ENCODE results near the gene TUFM. TPM values are rescaled to one million over a fixed set of nuclear protein-coding genes. Genes with fewer than 3 reads are reported as not detected.
"Not testable (repeated sequence)": the region's sequence is repeated elsewhere in the genome, so short reads cannot be mapped to it uniquely, and the experiment has no call there.

Gene TUFM
- total RNA-seq = 180 and 199 TPM in 2 replicates

DNA sequence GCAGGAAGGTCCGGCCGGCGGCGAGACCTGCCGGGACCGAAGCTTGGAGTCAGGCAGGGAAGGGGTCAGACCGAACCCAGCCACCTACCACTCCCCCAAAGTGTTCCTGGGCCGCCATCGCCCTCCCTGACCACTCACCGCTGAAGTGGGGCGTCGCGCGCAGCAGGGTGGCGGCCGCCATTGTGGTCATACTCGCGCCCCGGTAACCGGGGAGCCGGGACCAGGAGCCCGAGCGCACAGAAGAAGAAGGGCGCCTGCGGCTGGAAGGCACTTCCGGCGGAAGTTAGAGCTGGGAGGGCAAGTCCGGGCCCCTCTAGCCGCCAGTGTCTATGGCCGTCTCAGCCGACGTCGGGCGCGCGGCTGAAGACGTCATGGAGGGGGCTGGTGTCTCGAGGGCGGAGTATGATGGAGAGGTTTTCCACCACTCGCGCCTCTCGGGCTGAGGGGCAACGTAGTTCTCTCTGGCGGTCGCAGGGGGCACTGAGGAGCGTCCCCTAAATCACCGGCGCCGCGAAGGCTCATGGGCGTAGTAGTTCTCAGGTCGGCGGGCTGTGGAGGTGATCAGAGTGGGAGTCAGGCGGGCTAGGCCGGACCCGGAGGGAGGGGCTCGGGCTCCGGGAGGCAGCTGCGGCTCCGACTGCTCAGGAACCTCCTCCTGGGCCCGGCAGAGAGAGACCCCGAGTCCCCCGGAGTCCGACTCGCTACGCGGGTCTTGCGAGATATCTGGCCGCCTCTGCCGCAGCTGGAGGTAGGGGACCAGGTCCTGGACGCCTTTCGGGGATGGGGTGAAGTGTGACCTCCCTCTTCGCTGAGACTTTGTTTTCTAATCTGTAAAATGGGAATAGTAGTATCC is at the start of gene TUFM:
TUFM (minus strand) TSS at position 269 of the 853 bp plus-strand sequence; CDS start at position 190, 79 bp downstream.
- DNase-seq (ENCODE audit: low read depth, low spot score) = peak; percentile 98

- no peak for DNase-seq (ENCODE audit: low read depth, low spot score)
These were observed 49.5 kb upstream of the TUFM start for GRCh38 chr16:28895609-28896008.

GRCh38 chr16:28893291-28893690 is 47.1 kb upstream of the TUFM start:
- no peak for DNase-seq (ENCODE audit: low read depth, low spot score)

GRCh38 chr16:28891964-28892890 is 46.1 kb upstream of the TUFM start:
- no peak for DNase-seq (ENCODE audit: low read depth, low spot score)

DNA sequence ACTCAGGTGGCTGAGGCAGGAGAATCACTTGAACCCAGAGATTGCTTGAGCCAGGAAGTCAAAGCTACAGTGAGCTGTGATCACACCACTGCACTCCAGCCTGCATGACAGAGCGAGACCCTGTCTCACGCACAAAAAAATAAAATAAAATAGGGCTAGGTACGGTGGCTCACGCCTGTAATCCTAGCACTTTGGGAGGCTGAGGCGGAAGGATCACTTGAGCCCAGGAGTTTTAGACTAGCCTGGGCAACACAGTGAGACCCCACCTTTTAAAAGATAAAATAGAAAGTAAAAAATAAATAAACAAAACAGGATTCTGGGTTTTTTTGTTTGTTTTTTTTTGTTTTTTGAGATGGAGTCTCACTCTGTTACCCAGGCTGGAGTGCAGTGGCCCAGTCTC is 44.2 kb upstream of the TUFM start:
- DNase-seq (ENCODE audit: low read depth, low spot score) = not testable (repeated sequence)

DNA sequence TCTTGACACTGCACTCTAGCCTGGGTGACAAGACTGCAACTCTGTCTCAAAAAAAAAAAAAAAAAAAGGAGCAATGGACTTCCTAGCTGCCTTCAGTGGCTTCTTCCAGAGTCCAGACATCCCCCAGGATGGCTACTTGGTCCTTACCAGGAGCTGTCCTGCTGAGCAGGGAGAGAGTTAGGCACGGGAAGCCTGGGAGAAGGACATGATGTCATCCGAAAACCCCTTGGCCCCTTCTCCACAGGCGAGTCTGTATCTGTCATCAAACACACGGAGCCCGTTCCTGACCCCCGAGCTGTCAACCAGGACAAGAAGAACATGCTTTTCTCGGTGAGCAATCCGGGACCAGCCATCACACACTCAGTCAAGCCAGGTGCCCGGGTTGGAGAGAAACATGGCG is 40.8 kb upstream of the TUFM start:
- no peak for DNase-seq (ENCODE audit: low read depth, low spot score)

DNA sequence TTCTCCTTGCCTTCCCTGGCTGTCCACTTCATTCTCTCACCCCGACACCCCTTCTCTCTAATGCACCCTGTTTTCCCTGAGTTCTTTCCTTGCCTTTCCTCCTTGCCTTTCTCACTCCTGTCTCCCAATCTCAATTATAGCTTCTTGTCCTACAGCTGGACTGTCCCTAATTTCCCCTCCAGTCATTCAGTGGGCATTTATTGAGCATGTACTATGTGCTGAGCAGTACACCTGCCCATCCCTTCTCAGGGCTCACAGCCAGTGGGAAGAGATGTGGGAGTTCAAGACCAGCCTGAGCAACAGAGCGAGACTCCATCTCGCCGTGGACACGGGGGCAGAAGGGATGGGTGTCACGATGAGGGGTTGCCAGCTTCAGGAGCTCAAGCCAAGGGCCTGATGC is 37.9 kb upstream of the TUFM start:
- DNase-seq (ENCODE audit: low read depth, low spot score) = no peak

DNA sequence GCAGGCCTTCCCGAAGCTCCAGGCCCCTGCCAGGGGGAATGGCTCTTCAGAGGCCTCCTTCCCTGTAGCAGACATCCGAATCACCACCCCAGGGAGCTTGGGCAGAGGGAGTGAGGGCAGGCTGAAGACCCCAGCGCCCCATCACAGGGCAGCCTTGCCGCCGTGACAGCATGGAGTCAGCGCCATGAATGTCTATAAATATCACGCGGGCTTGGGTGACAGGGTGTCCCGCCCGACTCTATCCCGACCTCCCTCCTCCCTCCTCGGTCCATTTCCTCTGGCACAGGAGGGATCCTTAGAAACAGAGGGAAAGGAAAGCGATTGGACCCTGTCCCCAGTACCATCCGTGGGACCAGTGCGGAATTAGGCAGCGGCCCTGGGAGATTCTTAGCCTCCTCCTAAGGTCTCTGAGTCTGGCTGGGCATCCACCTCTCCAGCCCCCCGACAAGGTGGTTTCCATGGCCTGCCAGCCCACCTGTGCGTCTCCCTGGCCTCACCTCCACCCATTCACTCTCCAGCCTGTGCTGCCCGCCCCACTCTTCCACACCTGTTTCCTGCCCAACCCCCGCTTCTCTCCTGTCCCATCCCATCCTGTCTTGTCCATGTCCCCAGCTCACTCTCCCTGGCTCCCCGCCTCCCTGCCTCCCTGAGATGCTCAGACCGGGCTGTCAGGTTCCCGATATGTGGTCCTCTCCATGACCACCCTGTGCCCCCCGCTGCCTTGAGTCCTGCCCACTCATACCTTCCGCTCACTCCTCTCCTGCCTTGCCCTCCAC is 37.3 kb upstream of the TUFM start:
- no peak for DNase-seq (ENCODE audit: low read depth, low spot score)

DNA sequence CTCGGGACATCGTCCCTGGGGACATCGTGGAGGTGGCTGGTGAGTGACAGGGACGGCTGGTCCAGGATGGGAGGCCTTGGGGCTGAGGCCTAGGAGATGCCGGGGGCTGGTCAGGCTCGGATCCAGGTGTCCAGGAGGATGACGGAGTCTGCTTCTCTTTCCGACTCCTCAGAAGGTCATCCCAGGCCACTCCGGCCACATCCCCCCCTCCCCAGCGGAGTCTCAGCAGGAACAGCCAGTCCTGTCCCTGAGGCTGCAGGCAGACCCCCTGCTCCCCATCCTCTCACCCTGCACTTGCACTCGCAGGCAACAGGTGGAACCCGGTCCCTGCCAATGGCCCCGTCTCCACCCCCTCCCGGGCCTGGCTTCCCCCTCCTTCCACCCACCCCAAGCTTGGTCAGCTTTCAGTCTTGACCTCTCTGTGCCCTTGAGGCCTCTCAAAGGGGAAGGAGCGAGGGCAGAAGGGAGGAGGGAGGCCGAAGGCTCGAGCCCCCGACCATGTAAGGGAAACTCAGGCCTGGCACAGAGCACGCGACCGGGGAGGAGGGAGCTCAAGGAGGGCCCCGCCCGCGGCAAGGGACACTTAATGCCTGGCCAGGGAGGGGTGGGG is 36.5 kb upstream of the TUFM start:
- no peak for DNase-seq (ENCODE audit: low read depth, low spot score)

GRCh38 chr16:28881565-28881964 is 35.4 kb upstream of the TUFM start:
- DNase-seq (ENCODE audit: low read depth, low spot score) = not testable (repeated sequence)

DNA sequence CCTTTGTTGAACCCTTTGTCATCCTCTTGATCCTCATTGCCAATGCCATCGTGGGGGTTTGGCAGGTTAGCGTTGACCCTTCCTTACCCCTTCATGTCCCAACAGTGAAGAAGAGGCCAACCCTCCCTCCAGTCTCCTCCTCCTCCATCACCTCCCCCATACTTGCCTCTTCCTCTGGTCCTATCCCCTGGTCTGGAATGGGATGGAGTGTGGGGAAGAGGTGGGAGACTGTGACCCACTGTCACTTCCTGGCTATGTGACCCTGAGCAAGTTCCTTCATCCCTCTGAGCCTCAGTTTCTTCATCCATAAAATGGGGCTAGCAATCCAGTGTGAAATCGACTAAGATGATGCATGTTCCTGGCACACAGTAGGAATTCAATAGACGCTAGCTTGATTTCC is 34.8 kb upstream of the TUFM start:
- DNase-seq (ENCODE audit: low read depth, low spot score) = no peak

- no peak for DNase-seq (ENCODE audit: low read depth, low spot score)
These were observed 34.4 kb upstream of the TUFM start for GRCh38 chr16:28880589-28880915.

DNA sequence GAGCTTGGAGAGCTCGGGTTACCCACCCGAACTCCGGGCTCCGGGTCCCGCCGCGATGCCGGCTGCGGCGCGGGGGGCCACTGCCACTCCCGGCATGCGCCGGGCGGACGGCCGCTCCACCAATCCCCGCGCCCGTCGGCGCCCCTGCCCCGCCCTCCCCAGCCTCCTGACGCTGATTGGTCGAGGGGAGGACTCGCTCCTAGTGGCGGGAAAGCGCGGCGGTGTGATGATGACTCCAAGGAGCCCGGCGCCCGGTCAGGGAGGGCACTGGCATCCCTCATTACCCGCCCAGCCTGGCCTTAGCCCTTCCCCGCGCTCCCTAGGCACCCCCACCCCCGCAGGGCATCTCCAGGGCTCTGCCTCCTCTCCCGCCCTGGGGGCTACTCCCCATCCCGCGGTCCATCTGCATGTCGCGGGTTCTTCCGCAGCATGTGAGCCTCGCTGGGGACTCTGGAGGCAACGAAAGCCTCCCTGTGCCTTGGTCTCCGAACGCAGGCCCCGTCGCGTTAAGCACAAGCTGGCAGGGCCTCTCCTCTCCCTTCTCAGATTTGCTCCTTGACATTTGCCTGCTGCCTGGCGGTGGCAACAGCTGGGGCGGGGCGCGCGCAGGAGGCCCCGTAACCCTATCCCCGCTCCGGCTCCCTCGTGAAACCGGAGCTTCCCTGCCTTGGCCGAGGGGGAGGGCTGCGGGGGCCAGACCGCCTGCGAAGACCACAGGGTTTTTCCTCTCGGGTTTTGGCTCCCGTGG is 33.9 kb upstream of the TUFM start:
- peak; percentile 26 for DNase-seq (ENCODE audit: low read depth, low spot score)

GRCh38 chr16:28879261-28879840 is 33.2 kb upstream of the TUFM start:
- no peak for DNase-seq (ENCODE audit: low read depth, low spot score)

DNA sequence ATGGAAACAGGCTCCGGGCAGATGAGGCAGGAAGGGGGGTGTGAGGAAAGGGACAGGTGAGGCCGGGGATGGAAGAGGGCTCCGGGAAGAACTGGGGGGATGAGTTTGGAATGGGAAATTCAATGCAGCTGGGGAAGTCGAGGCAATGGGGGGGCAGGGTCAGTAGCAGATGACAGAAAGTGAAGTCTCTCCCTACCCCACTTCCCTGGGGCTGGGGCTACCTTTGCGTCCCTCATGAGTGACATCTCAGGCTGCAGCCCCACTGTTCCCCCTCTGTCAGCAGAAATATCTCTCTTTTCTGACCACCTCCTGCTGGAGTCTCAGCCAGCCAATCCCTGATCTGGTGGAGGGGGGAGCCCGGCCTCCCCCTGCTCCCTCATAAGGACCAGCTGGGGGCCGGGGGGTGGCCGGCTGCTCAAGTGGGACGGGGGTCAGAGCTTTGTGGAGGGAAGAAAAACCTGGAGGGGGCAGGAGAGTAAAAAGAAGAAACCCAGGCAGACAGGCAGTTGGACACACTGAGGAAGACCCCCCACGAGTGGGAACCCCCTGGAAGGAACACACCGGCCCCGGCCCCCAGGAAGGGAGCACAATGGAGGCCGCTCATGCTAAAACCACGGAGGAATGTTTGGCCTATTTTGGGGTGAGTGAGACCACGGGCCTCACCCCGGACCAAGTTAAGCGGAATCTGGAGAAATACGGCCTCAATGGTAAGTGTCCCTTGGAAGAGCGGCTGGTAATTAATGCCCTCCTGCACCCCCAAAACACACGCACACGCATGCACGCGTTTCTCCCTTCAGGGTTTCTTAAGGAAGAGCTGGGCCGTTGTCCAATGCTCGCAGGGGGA is 32.2 kb upstream of the TUFM start, which contains the start of gene ATP2A1:
ATP2A1 (plus strand) TSS at position 406 of the 844 bp plus-strand sequence; CDS start at position 590, 184 bp downstream.
- DNase-seq (ENCODE audit: low read depth, low spot score) = no peak

DNA sequence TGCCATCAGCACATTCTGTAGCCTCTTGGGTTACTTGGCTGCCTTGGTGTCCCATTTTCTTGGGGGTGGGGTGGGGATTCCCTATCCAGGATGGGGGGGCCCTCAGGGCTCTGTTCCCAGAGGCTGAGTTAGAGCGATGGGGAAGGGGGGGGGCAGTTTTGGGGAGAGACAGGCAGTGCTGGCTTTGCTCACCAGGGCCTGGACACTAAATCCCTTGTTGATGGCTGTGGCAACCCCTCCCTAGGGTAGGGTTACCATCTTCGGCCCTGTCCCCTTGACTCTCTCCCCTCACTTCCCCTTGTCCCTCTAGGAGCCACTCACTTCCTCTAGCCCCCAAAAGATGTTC is 31.5 kb upstream of the TUFM start:
- DNase-seq (ENCODE audit: low read depth, low spot score) = no peak

- no peak for DNase-seq (ENCODE audit: low read depth, low spot score)
These were observed 31.0 kb upstream of the TUFM start for GRCh38 chr16:28876973-28877654.

- DNase-seq (ENCODE audit: low read depth, low spot score) = no peak
These were observed 30.0 kb upstream of the TUFM start for GRCh38 chr16:28876019-28876659.
